Measurements from ENCODE around the gene SHISA9.

- TF ChIP-seq, protein P1, sequence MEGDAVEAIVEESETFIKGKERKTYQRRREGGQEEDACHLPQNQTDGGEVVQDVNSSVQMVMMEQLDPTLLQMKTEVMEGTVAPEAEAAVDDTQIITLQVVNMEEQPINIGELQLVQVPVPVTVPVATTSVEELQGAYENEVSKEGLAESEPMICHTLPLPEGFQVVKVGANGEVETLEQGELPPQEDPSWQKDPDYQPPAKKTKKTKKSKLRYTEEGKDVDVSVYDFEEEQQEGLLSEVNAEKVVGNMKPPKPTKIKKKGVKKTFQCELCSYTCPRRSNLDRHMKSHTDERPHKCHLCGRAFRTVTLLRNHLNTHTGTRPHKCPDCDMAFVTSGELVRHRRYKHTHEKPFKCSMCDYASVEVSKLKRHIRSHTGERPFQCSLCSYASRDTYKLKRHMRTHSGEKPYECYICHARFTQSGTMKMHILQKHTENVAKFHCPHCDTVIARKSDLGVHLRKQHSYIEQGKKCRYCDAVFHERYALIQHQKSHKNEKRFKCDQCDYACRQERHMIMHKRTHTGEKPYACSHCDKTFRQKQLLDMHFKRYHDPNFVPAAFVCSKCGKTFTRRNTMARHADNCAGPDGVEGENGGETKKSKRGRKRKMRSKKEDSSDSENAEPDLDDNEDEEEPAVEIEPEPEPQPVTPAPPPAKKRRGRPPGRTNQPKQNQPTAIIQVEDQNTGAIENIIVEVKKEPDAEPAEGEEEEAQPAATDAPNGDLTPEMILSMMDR (IDR thresholded peaks at IDR 0.05) = no peak
- TF ChIP-seq POLR2AphosphoS5 (IDR thresholded peaks at IDR 0.05) (no peak), POLR2A (IDR thresholded peaks at IDR 0.05) (no peak)
These were observed 175.5 kb downstream of the SHISA9 start for GRCh38 chr16:13076878-13077277.

Data from breast epithelium (tissue), 3 donors.